Measurements from ENCODE around the gene FCHSD2. TPM values are rescaled to one million over a fixed set of nuclear protein-coding genes. Genes with fewer than 3 reads are reported as not detected.

Gene FCHSD2
- total and polyA plus RNA-seq, 7 donors: 5.7 to 18.5 (median 9.7) TPM

- no peak for DNase-seq
- Histone ChIP-seq H3K27me3 (ENCODE audit: insufficient read depth in 3 of 3, low read length in 2 of 3) (no peaks in the 10 kb centered on the region), H3K27ac (no peak overlapping the region), H3K4me3 (no peak overlapping the region), H3K9me3 (no peaks in the 10 kb centered on the region), H3K4me1 (no peaks in the 10 kb centered on the region), H3K36me3 (ENCODE audit: insufficient read depth in 1 of 2, low read depth in 1 of 2) (no peaks in the 10 kb centered on the region)
- ATAC-seq: peak in 1 of 4 donors; percentile 22
- no peak for TF ChIP-seq CTCF (IDR thresholded peaks at IDR 0.05)
- intact Hi-C loops (cut with DNase I): no loop called here
- WGBS, 3 donors: 19 to 27% (median 24%) methylated on average over 5 of the region's 5 CpGs
Observed at GRCh38 chr11:72864702-72865655, 277.1 kb downstream of the FCHSD2 start.

- H3K27ac ChIP-seq: no peak overlapping the region
- WGBS, 3 donors: 59 to 61% (median 60%) methylated on average over 1 of the region's 1 CpG
- TF ChIP-seq CTCF (IDR thresholded peaks at IDR 0.05): no peak
- ATAC-seq: no peak
- no peak for DNase-seq
- intact Hi-C loops (cut with DNase I): no loop called here
- no peaks in the 10 kb centered on the region for H3K9me3 ChIP-seq
- no peaks in the 10 kb centered on the region for H3K27me3 ChIP-seq (ENCODE audit: insufficient read depth in 3 of 3, low read length in 2 of 3)
- no peaks in the 10 kb centered on the region for H3K4me1 ChIP-seq
- no peaks in the 10 kb centered on the region for H3K36me3 ChIP-seq (ENCODE audit: insufficient read depth in 1 of 2, low read depth in 1 of 2)
- H3K4me3 ChIP-seq: no peak overlapping the region
Observed at GRCh38 chr11:72863916-72864315, 278.2 kb downstream of the FCHSD2 start.

- Histone ChIP-seq H3K27ac (no peak overlapping the region), H3K9me3 (no peaks in the 10 kb centered on the region), H3K4me3 (no peak overlapping the region), H3K27me3 (ENCODE audit: insufficient read depth in 3 of 3, low read length in 2 of 3) (no peaks in the 10 kb centered on the region), H3K36me3 (ENCODE audit: insufficient read depth in 1 of 2, low read depth in 1 of 2) (no peaks in the 10 kb centered on the region), H3K4me1 (no peaks in the 10 kb centered on the region)
- no peak for TF ChIP-seq CTCF (IDR thresholded peaks at IDR 0.05)
- intact Hi-C loops (cut with DNase I): no loop called here
- WGBS, 3 donors: 93 to 95% (median 93%) methylated on average over 1 of the region's 1 CpG
- DNase-seq: no peak
- ATAC-seq: no peak
Observed at GRCh38 chr11:72863091-72863490, 279.0 kb downstream of the FCHSD2 start.

GRCh38 chr11:72860592-72860991 lies 281.5 kb downstream of the FCHSD2 start:
- Histone ChIP-seq H3K27me3 (ENCODE audit: insufficient read depth in 3 of 3, low read length in 2 of 3) (no peaks in the 10 kb centered on the region), H3K9me3 (no peaks in the 10 kb centered on the region), H3K4me3 (no peak overlapping the region), H3K36me3 (ENCODE audit: insufficient read depth in 1 of 2, low read depth in 1 of 2) (no peaks in the 10 kb centered on the region), H3K4me1 (peaks cover 5% of the 10 kb centered on the region), H3K27ac (no peak overlapping the region)
- ATAC-seq: no peak
- no peak for TF ChIP-seq CTCF (IDR thresholded peaks at IDR 0.05)
- WGBS, 3 donors: 95 to 100% (median 96%) methylated on average over 4 of the region's 4 CpGs
- intact Hi-C loops (cut with DNase I): no loop called here
- DNase-seq: no peak
